PC-9 (cell line): Measurements from ENCODE around the gene TBPL2.
"Not testable (repeated sequence)": the region's sequence is repeated elsewhere in the genome, so short reads cannot be mapped to it uniquely, and the experiment has no call there.

ENCODE experiments used
- CTCF ChIP-seq: fragments of 200-600 bp; sonication (generic); conservative IDR thresholded peaks from 2 replicates; pipeline ENCODE4 v1.6.1; 2017; ENCODE audit warnings: mixed run types, antibody characterized with exemption, mild to moderate bottlenecking, moderate library complexity
- EZH2 ChIP-seq: fragments of 200-600 bp; sonication (generic); IDR thresholded peaks from 2 replicates; pipeline ENCODE4 v1.8.0; 2017; ENCODE audit warnings: antibody characterized with exemption, low read depth

GRCh38 chr14:55422338-55422737 is 18.1 kb downstream of the TBPL2 start:
- not testable (repeated sequence) for TF ChIP-seq CTCF, EZH2
